Measurements from ENCODE around the gene PGAP6. TPM values are rescaled to one million over a fixed set of nuclear protein-coding genes. Genes with fewer than 3 reads are reported as not detected.

PGAP6 gene
- total RNA-seq (2022; extraction: Qiagen RNA extraction; ENCODE audit: low read depth) = 26.6 to 39.6 TPM (median 35.5 TPM) in 5 replicates

GRCh38 chr16:381789-382717, at the start of gene PGAP6:
Gene PGAP6 (minus strand): TSS chr16:381978. CDS start chr16:381821, 157 bp downstream.

GRCh38 chr16:425082-425718, 43.4 kb upstream of the PGAP6 start, which contains the start of gene RAB11FIP3:
Gene RAB11FIP3 (plus strand): TSS chr16:425649. CDS start chr16:426007, 358 bp downstream.

GRCh38 chr16:401468-402348, 19.9 kb upstream of the PGAP6 start, which contains the start of gene DECR2:
Gene DECR2 (plus strand): TSS chr16:401885. CDS start chr16:401964, 79 bp downstream.

GRCh38 chr16:397135-397661, 15.4 kb upstream of the PGAP6 start, which contains the start of gene NME4:
Gene NME4 (plus strand): TSS chr16:397199. CDS start chr16:397223, 24 bp downstream.

GRCh38 chr16:370443-370842, 11.3 kb downstream of the PGAP6 start, which contains the start of gene MRPL28:
Gene MRPL28 (minus strand): TSS chr16:370538. CDS start chr16:370218, 320 bp downstream.

GRCh38 chr16:352547-353403, 29.0 kb downstream of the PGAP6 start, which contains the start of gene AXIN1:
Gene AXIN1 (minus strand): TSS chr16:352723. CDS start chr16:347025, 5,698 bp downstream.

Other genes starting within 250 kb of the PGAP6 start
- 21.2 to 28.4 TPM (median 26.7 TPM) in 5 replicates for gene NPRL3, start 243.3 kb downstream of the PGAP6 start, total RNA-seq (2022; extraction: Qiagen RNA extraction; ENCODE audit: low read depth)
- gene HBZ, start 229.3 kb downstream of the PGAP6 start, total RNA-seq (2022; extraction: Qiagen RNA extraction; ENCODE audit: low read depth) = not detected in 5 replicates
- gene HBM, start 216.0 kb downstream of the PGAP6 start, total RNA-seq (2022; extraction: Qiagen RNA extraction; ENCODE audit: low read depth) = not detected in 5 replicates
- gene HBA2, start 209.1 kb downstream of the PGAP6 start, total RNA-seq (2022; extraction: Qiagen RNA extraction; ENCODE audit: low read depth) = 0.63 to 1.4 TPM in 2 of 5 replicates, not detected in the others
- gene HBA1, start 205.3 kb downstream of the PGAP6 start, total RNA-seq (2022; extraction: Qiagen RNA extraction; ENCODE audit: low read depth) = 0.48 to 2.0 TPM (median 1.4 TPM) in 5 replicates
- gene HBQ1, start 201.5 kb downstream of the PGAP6 start, total RNA-seq (2022; extraction: Qiagen RNA extraction; ENCODE audit: low read depth) = 6.0 to 9.4 TPM (median 6.9 TPM) in 5 replicates
- gene LUC7L, start 152.5 kb downstream of the PGAP6 start, total RNA-seq (2022; extraction: Qiagen RNA extraction; ENCODE audit: low read depth) = 41.6 to 48.8 TPM (median 45.7 TPM) in 5 replicates
- gene FAM234A, start 147.2 kb downstream of the PGAP6 start, total RNA-seq (2022; extraction: Qiagen RNA extraction; ENCODE audit: low read depth) = 40.6 to 50.1 TPM (median 47.8 TPM) in 5 replicates
- 3.9 to 5.5 TPM (median 5.0 TPM) in 5 replicates for gene RGS11, start 106.0 kb downstream of the PGAP6 start, total RNA-seq (2022; extraction: Qiagen RNA extraction; ENCODE audit: low read depth)
- 1.7 to 3.2 TPM (median 2.5 TPM) in 5 replicates for gene ARHGDIG, start 101.4 kb downstream of the PGAP6 start, total RNA-seq (2022; extraction: Qiagen RNA extraction; ENCODE audit: low read depth)
- 0.18 to 0.51 TPM (median 0.44 TPM) in 5 replicates for gene PDIA2, start 98.8 kb downstream of the PGAP6 start, total RNA-seq (2022; extraction: Qiagen RNA extraction; ENCODE audit: low read depth)
- gene AXIN1, start 29.3 kb downstream of the PGAP6 start, total RNA-seq (2022; extraction: Qiagen RNA extraction; ENCODE audit: low read depth) = 27.7 to 34.1 TPM (median 31.6 TPM) in 5 replicates
- gene MRPL28, start 11.4 kb downstream of the PGAP6 start, total RNA-seq (2022; extraction: Qiagen RNA extraction; ENCODE audit: low read depth) = 114 to 136 TPM (median 133 TPM) in 5 replicates
- gene NME4, start 15.2 kb upstream of the PGAP6 start, total RNA-seq (2022; extraction: Qiagen RNA extraction; ENCODE audit: low read depth) = 291 to 435 TPM (median 419 TPM) in 5 replicates
- 21.2 to 29.8 TPM (median 27.7 TPM) in 5 replicates for gene DECR2, start 19.9 kb upstream of the PGAP6 start, total RNA-seq (2022; extraction: Qiagen RNA extraction; ENCODE audit: low read depth)
- 24.0 to 30.6 TPM (median 26.9 TPM) in 5 replicates for gene RAB11FIP3, start 43.7 kb upstream of the PGAP6 start, total RNA-seq (2022; extraction: Qiagen RNA extraction; ENCODE audit: low read depth)
- 44.2 to 76.6 TPM (median 71.4 TPM) in 5 replicates for gene CAPN15, start 145.7 kb upstream of the PGAP6 start, total RNA-seq (2022; extraction: Qiagen RNA extraction; ENCODE audit: low read depth)
- gene PRR35, start 178.4 kb upstream of the PGAP6 start, total RNA-seq (2022; extraction: Qiagen RNA extraction; ENCODE audit: low read depth) = 0.13 to 0.22 TPM (median 0.17 TPM) in 4 of 5 replicates, not detected in the other
- gene NHLRC4, start 185.0 kb upstream of the PGAP6 start, total RNA-seq (2022; extraction: Qiagen RNA extraction; ENCODE audit: low read depth) = 0.15 to 0.51 TPM (median 0.29 TPM) in 5 replicates
- 33.1 to 39.4 TPM (median 38.6 TPM) in 5 replicates for gene PIGQ, start 188.0 kb upstream of the PGAP6 start, total RNA-seq (2022; extraction: Qiagen RNA extraction; ENCODE audit: low read depth)
- gene RAB40C, start 208.1 kb upstream of the PGAP6 start, total RNA-seq (2022; extraction: Qiagen RNA extraction; ENCODE audit: low read depth) = 12.8 to 19.7 TPM (median 16.9 TPM) in 5 replicates
- 0.06 to 0.19 TPM (median 0.14 TPM) in 5 replicates for gene WFIKKN1, start 249.0 kb upstream of the PGAP6 start, total RNA-seq (2022; extraction: Qiagen RNA extraction; ENCODE audit: low read depth)

Measured in A549 treated with GW870086 at 1 μM for 4 hours (cell line).